Ureter (tissue), 1 donor: ENCODE results near the gene NUDT13. TPM values are rescaled to one million over a fixed set of nuclear protein-coding genes. Genes with fewer than 3 reads are reported as not detected.

ENCODE experiments used
- DNase-seq: peaks from one replicate; pipeline ENCODE4 v3.0.0-alpha.2; 2020; ENCODE audit warnings: low spot score
- total RNA-seq: library from RNA; stranded (reverse); gene quantifications from one replicate; pipeline ENCODE4 v1.2.4, GENCODE V29; 2023
- donor health status: DM: yes; HTN: yes; CAD: no.

Gene NUDT13
- total RNA-seq, 1 donor from 2014 or later: 2.5 TPM

- no peak for DNase-seq
Observed at GRCh38 chr10:73163096-73163495, 52.8 kb downstream of the NUDT13 start.

- no peak for DNase-seq
Observed at GRCh38 chr10:73166972-73167371, 56.7 kb downstream of the NUDT13 start.

- DNase-seq: no peak
Observed at GRCh38 chr10:73167458-73167782, 57.2 kb downstream of the NUDT13 start.

- DNase-seq: peak; percentile 95
Observed at GRCh38 chr10:73167783-73168464, 57.7 kb downstream of the NUDT13 start, which contains the start of the genes ECD and FAM149B1. Gene ECD, minus strand, starts transcription at chr10:73168008. Its CDS starts 4,071 bp downstream, at chr10:73163937. Gene FAM149B1, plus strand, starts transcription at chr10:73168119. Its CDS starts 221 bp downstream, at chr10:73168340.

- DNase-seq: no peak
Observed at GRCh38 chr10:73168465-73168803, 58.2 kb downstream of the NUDT13 start.

- DNase-seq: no peak
Observed at GRCh38 chr10:73169320-73169719, 59.1 kb downstream of the NUDT13 start.

- DNase-seq: no peak
Observed at GRCh38 chr10:73172867-73173266, 62.6 kb downstream of the NUDT13 start.

- no peak for DNase-seq
Observed at GRCh38 chr10:73174148-73174925, 64.1 kb downstream of the NUDT13 start.

Other genes with a start within 250 kb of the NUDT13 start
- gene OIT3, start 216.7 kb upstream of the NUDT13 start, total RNA-seq: 0.23 TPM
- gene PLA2G12B, start 155.6 kb upstream of the NUDT13 start, total RNA-seq: not detected
- 25.0 TPM for gene P4HA1, start 13.6 kb upstream of the NUDT13 start, total RNA-seq
- 39.1 TPM for gene ECD, start 57.6 kb downstream of the NUDT13 start, total RNA-seq
- gene FAM149B1, start 57.7 kb downstream of the NUDT13 start, total RNA-seq: 32.9 TPM
- gene DNAJC9, start 136.8 kb downstream of the NUDT13 start, total RNA-seq: 17.2 TPM
- 84.2 TPM for gene MRPS16, start 142.2 kb downstream of the NUDT13 start, total RNA-seq
- 6.3 TPM for gene CFAP70, start 248.4 kb downstream of the NUDT13 start, total RNA-seq